ENCODE results near the gene IRAK2.
"Not testable (repeated sequence)": the region's sequence is repeated elsewhere in the genome, so short reads cannot be mapped to it uniquely, and the experiment has no call there.

IRAK2 gene

GRCh38 chr3:10164546-10165393 is at the start of gene IRAK2:
Gene IRAK2 (plus strand): TSS chr3:10164919. CDS start chr3:10164955, 36 bp downstream.
- peak; percentile 94 for DNase-seq (ENCODE audit: low spot score)

- peak; percentile 99 for DNase-seq (ENCODE audit: low spot score)
These were observed 49.2 kb upstream of the IRAK2 start, which contains the start of gene BRK1 for GRCh38 chr3:10115326-10116137. Gene BRK1 (plus strand): TSS chr3:10115675. CDS start chr3:10115702, 27 bp downstream.

GRCh38 chr3:10116138-10116460 is 48.6 kb upstream of the IRAK2 start:
- DNase-seq (ENCODE audit: low spot score): no peak

- DNase-seq (ENCODE audit: low spot score): no peak
These were observed 47.8 kb upstream of the IRAK2 start for GRCh38 chr3:10116928-10117327.

GRCh38 chr3:10119376-10119775 is 45.3 kb upstream of the IRAK2 start:
- no peak for DNase-seq (ENCODE audit: low spot score)

GRCh38 chr3:10121064-10121463 is 43.7 kb upstream of the IRAK2 start:
- no peak for DNase-seq (ENCODE audit: low spot score)

GRCh38 chr3:10122724-10123123 is 42.0 kb upstream of the IRAK2 start:
- no peak for DNase-seq (ENCODE audit: low spot score)

- DNase-seq (ENCODE audit: low spot score): not testable (repeated sequence)
These were observed 28.8 kb upstream of the IRAK2 start for GRCh38 chr3:10135872-10136271.

- DNase-seq (ENCODE audit: low spot score): no peak
These were observed 28.2 kb upstream of the IRAK2 start for GRCh38 chr3:10136426-10137005.

GRCh38 chr3:10137178-10137577 is 27.5 kb upstream of the IRAK2 start:
- no peak for DNase-seq (ENCODE audit: low spot score)

- no peak for DNase-seq (ENCODE audit: low spot score)
These were observed 23.6 kb upstream of the IRAK2 start for GRCh38 chr3:10140996-10141546.

GRCh38 chr3:10142707-10143560 is 21.8 kb upstream of the IRAK2 start:
- DNase-seq (ENCODE audit: low spot score): peak; percentile 45

GRCh38 chr3:10145685-10146084 is 19.0 kb upstream of the IRAK2 start:
- no peak for DNase-seq (ENCODE audit: low spot score)

- DNase-seq (ENCODE audit: low spot score): no peak
These were observed 15.5 kb upstream of the IRAK2 start for GRCh38 chr3:10149226-10149625.

GRCh38 chr3:10150987-10151386 is 13.7 kb upstream of the IRAK2 start:
- no peak for DNase-seq (ENCODE audit: low spot score)

- no peak for DNase-seq (ENCODE audit: low spot score)
These were observed 10.2 kb upstream of the IRAK2 start for GRCh38 chr3:10154335-10155122.

- DNase-seq (ENCODE audit: low spot score): no peak
These were observed 9.6 kb upstream of the IRAK2 start for GRCh38 chr3:10155123-10155472.

GRCh38 chr3:10155658-10156057 is 9.1 kb upstream of the IRAK2 start:
- DNase-seq (ENCODE audit: low spot score): no peak

- DNase-seq (ENCODE audit: low spot score): no peak
These were observed 7.7 kb upstream of the IRAK2 start for GRCh38 chr3:10157031-10157430.

- DNase-seq (ENCODE audit: low spot score): not testable (repeated sequence)
These were observed 6.2 kb upstream of the IRAK2 start for GRCh38 chr3:10158555-10158954.

GRCh38 chr3:10160346-10160745 is 4.4 kb upstream of the IRAK2 start:
- no peak for DNase-seq (ENCODE audit: low spot score)
